Suppressor macrophage treated with lipopolysaccharide for 4 hours (primary cell): ENCODE data around the gene TMTC1.

ENCODE experiments used
- DNase-seq: peaks from one replicate; pipeline ENCODE4 v3.0.0-alpha.2; 2020

Gene TMTC1

GRCh38 chr12:29518407-29518806, 265.3 kb downstream of the TMTC1 start:
- DNase-seq: no peak

- DNase-seq: no peak
Measured at GRCh38 chr12:29517264-29517663, 266.5 kb downstream of the TMTC1 start.

GRCh38 chr12:29516431-29516875, 267.3 kb downstream of the TMTC1 start:
- no peak for DNase-seq

- no peak for DNase-seq
Measured at GRCh38 chr12:29510591-29511185, 273.1 kb downstream of the TMTC1 start.

GRCh38 chr12:29509503-29509902, 274.2 kb downstream of the TMTC1 start:
- no peak for DNase-seq

- no peak for DNase-seq
Measured at GRCh38 chr12:29508949-29509348, 274.8 kb downstream of the TMTC1 start.

- no peak for DNase-seq
Measured at GRCh38 chr12:29505122-29505521, 278.6 kb downstream of the TMTC1 start.

GRCh38 chr12:29503283-29503682, 280.5 kb downstream of the TMTC1 start:
- no peak for DNase-seq

GRCh38 chr12:29499235-29499634, 284.5 kb downstream of the TMTC1 start:
- no peak for DNase-seq

- DNase-seq: no peak
Measured at GRCh38 chr12:29497588-29497987, 286.2 kb downstream of the TMTC1 start, which contains the start of gene OVCH1. TSS of gene OVCH1 (minus strand) at chr12:29497686. CDS start at chr12:29497686, 0 bp downstream.

GRCh38 chr12:29492891-29493290, 290.9 kb downstream of the TMTC1 start:
- peak; percentile 3 for DNase-seq

- no peak for DNase-seq
Measured at GRCh38 chr12:29486972-29487371, 296.8 kb downstream of the TMTC1 start.

- DNase-seq: no peak
Measured at GRCh38 chr12:29463198-29463597, 320.5 kb downstream of the TMTC1 start.

GRCh38 chr12:29460082-29460481, 323.7 kb downstream of the TMTC1 start:
- DNase-seq: no peak

- DNase-seq: no peak
Measured at GRCh38 chr12:29455087-29455486, 328.7 kb downstream of the TMTC1 start.

GRCh38 chr12:29451888-29452287, 331.9 kb downstream of the TMTC1 start:
- no peak for DNase-seq
